AG10803 (cell line): ENCODE data around the gene GPR155.
A peak's percentile ranks its signal among the peaks of the same experiment; 100 is the strongest.

Experiments
- DNase-seq: peaks from one replicate; pipeline ENCODE4 v3.0.0; 2010; ENCODE audit warnings: low read depth
- H3K4me3 ChIP-seq: 2 replicates; pipeline ENCODE4 v1.5.1; 2011; ENCODE audit warnings: mild to moderate bottlenecking, low read length, control low read depth
- CTCF ChIP-seq: conservative IDR thresholded peaks from 2 replicates; pipeline ENCODE4 v1.5.1; 2011; ENCODE audit warnings: mild to moderate bottlenecking, low read length, control low read depth, inconsistent platforms

GPR155 gene

GRCh38 chr2:174449033-174449432 lies 37.8 kb downstream of the GPR155 start:
- DNase-seq, result no peak
- H3K4me3 ChIP-seq, result no peak overlapping the region
- no peak for TF ChIP-seq CTCF

- no peak for TF ChIP-seq CTCF
- DNase-seq, result no peak
- H3K4me3 ChIP-seq, result no peak overlapping the region
Observed at GRCh38 chr2:174446531-174446930, 40.3 kb downstream of the GPR155 start.

GRCh38 chr2:174445248-174445647 lies 41.6 kb downstream of the GPR155 start:
- H3K4me3 ChIP-seq, result no peak overlapping the region
- DNase-seq, result peak; percentile 17
- no peak for TF ChIP-seq CTCF

- TF ChIP-seq CTCF, result no peak
- no peak overlapping the region for H3K4me3 ChIP-seq
- no peak for DNase-seq
Observed at GRCh38 chr2:174444761-174445160, 42.1 kb downstream of the GPR155 start.

- H3K4me3 ChIP-seq, result no peak overlapping the region
- peak; percentile 87 for DNase-seq
- TF ChIP-seq CTCF, result no peak
Observed at GRCh38 chr2:174442546-174443510, 44.0 kb downstream of the GPR155 start.

GRCh38 chr2:174439950-174440349 lies 46.9 kb downstream of the GPR155 start:
- no peak overlapping the region for H3K4me3 ChIP-seq
- no peak for DNase-seq
- TF ChIP-seq CTCF, result no peak

- no peak for DNase-seq
- no peak for TF ChIP-seq CTCF
- H3K4me3 ChIP-seq, result no peak overlapping the region
Observed at GRCh38 chr2:174439323-174439722, 47.5 kb downstream of the GPR155 start.
